ENCODE results near the gene CTDSPL. TPM values are rescaled to one million over a fixed set of nuclear protein-coding genes. Genes with fewer than 3 reads are reported as not detected.
"Not testable (repeated sequence)": the region's sequence is repeated elsewhere in the genome, so short reads cannot be mapped to it uniquely, and the experiment has no call there.

CTDSPL gene
- total and polyA plus RNA-seq, 2 of the 13 experiments (the other 11 are each of a cell fraction or from before 2014, with no cell fraction given) = 26.1 to 142 TPM

GRCh38 chr3:37971467-37971866 lies 109.8 kb downstream of the CTDSPL start:
- Histone ChIP-seq H3K4me1 (ENCODE audit: insufficient read depth, low read length) (peaks cover 26% of the 10 kb centered on the region), H3K9me3 (ENCODE audit: low read length) (no peaks in the 10 kb centered on the region), H4K20me1 (ENCODE audit: insufficient read depth, low read length) (no peaks in the 10 kb centered on the region), H2AFZ (ENCODE audit: low read length) (no peak overlapping the region), H3K27ac (ENCODE audit: extremely low read length, insufficient read depth, low read length) (no peak overlapping the region), H3K79me2 (ENCODE audit: insufficient read depth, low read length) (no peaks in the 10 kb centered on the region), H3K4me3 (replicated peaks in 1 of 3; ENCODE audit: insufficient read depth in 1 of 3, low read depth in 2 of 3, low read length in 3 of 3) (no peak overlapping the region), H3K4me2 (ENCODE audit: low read depth, low read length) (no peak overlapping the region), H3K9ac (ENCODE audit: insufficient read depth, low read depth, low read length) (no peak overlapping the region), H3K27me3 (ENCODE audit: control insufficient read depth in 1 of 2, insufficient read depth in 2 of 2, low read length in 2 of 2) (no peaks in the 10 kb centered on the region), H3K36me3 (replicated peaks in 1 of 2; ENCODE audit: control insufficient read depth in 1 of 2, insufficient read depth in 2 of 2, low read length in 2 of 2) (peaks cover 37 to 84% of the 10 kb centered on the region in 2 experiments; a peak in 4 of 5 replicates)
- DNase-seq (ENCODE audit: low spot score) = no peak
- no peak for TF ChIP-seq ZNF615 (CRISPR knock-in tag; IDR thresholded peaks at IDR 0.05; ENCODE audit: borderline replicate concordance)
- TF ChIP-seq RFX1 (IDR thresholded peaks at IDR 0.05) = peak; percentile 24; the same call in 1 of the 2 replicates
- no peak for TF ChIP-seq NONO (IDR thresholded peaks at IDR 0.05)
- TF ChIP-seq NONO (CRISPR knock-in tag; conservative IDR thresholded peaks at IDR 0.05) = no peak
- no TSS peak for BruUV-seq (replicated peaks)
- intact Hi-C loops (cut with micrococcal nuclease; ENCODE audit: unreplicated experiment) = no loop called here
- in situ Hi-C loops (cut with HindIII; ENCODE audit: extremely low pct_ligation_motif_present, low pct_unique_long_range_greater_than_20kb) = no loop called here
- FAIRE-seq = no peak
- POLR2A ChIA-PET = no interaction called here
- ATAC-seq = no peak
- CTCF ChIA-PET (ENCODE audit: low intra/inter-chr PET ratio, low total read pairs) = no interaction called here

- Histone ChIP-seq H3K36me3 (replicated peaks in 1 of 2; ENCODE audit: control insufficient read depth in 1 of 2, insufficient read depth in 2 of 2, low read length in 2 of 2) (peaks cover 38 to 87% of the 10 kb centered on the region in 2 experiments; a peak in 4 of 5 replicates), H3K4me1 (ENCODE audit: insufficient read depth, low read length) (peaks cover 20% of the 10 kb centered on the region)
- H3K9ac ChIP-seq (ENCODE audit: insufficient read depth, low read depth, low read length); DNase-seq (ENCODE audit: low spot score); H3K4me3 ChIP-seq (replicated peaks in 1 of 3; ENCODE audit: insufficient read depth in 1 of 3, low read depth in 2 of 3, low read length in 3 of 3); ATAC-seq; H3K79me2 ChIP-seq (ENCODE audit: insufficient read depth, low read length); CTCF ChIA-PET (ENCODE audit: low intra/inter-chr PET ratio, low total read pairs); H3K27ac ChIP-seq (ENCODE audit: extremely low read length, insufficient read depth, low read length); in situ Hi-C loops (cut with HindIII; ENCODE audit: extremely low pct_ligation_motif_present, low pct_unique_long_range_greater_than_20kb); H4K20me1 ChIP-seq (ENCODE audit: insufficient read depth, low read length); H2AFZ ChIP-seq (ENCODE audit: low read length); H3K27me3 ChIP-seq (ENCODE audit: control insufficient read depth in 1 of 2, insufficient read depth in 2 of 2, low read length in 2 of 2); POLR2A ChIA-PET; BruUV-seq (replicated peaks); intact Hi-C loops (cut with micrococcal nuclease; ENCODE audit: unreplicated experiment); H3K4me2 ChIP-seq (ENCODE audit: low read depth, low read length); H3K9me3 ChIP-seq (ENCODE audit: low read length); FAIRE-seq: not testable (repeated sequence)
- 94% methylated on average over 8 of the region's 8 CpGs for WGBS (ENCODE audit: low lambda C conversion rate)
Measured at GRCh38 chr3:37972056-37972455, 110.4 kb downstream of the CTDSPL start.

All from HepG2 (cell line).